Neuronal stem cell (in vitro differentiated cells): Measurements from ENCODE around the gene SPTLC1.

ENCODE experiments used
- DNase-seq: peaks from one replicate; pipeline ENCODE4 v3.0.0-alpha.2; 2013; ENCODE audit warnings: low spot score
- H2AFZ ChIP-seq: one replicate; pipeline ENCODE4 v1.6.1; 2013; ENCODE audit warnings: mild to moderate bottlenecking, low read length, inconsistent platforms
- H2AK5ac ChIP-seq: 2 replicates; pipeline ENCODE4 v1.6.1; 2013; ENCODE audit warnings: low read depth, mild to moderate bottlenecking, inconsistent platforms, low read length, moderate library complexity, mixed read lengths
- H2BK120ac ChIP-seq: 2 replicates; pipeline ENCODE4 v1.6.1; 2013; ENCODE audit warnings: low read depth, mild to moderate bottlenecking, inconsistent platforms, low read length, moderate library complexity, mixed read lengths
- H2BK12ac ChIP-seq: one replicate; pipeline ENCODE4 v1.6.1; 2013; ENCODE audit warnings: low read length, inconsistent platforms
- H2BK15ac ChIP-seq: 2 replicates; pipeline ENCODE4 v1.6.1; 2013; ENCODE audit warnings: mild to moderate bottlenecking, low read length, inconsistent platforms, mixed read lengths
- H2BK5ac ChIP-seq: one replicate; pipeline ENCODE4 v1.6.1; 2013; ENCODE audit warnings: inconsistent platforms, mild to moderate bottlenecking, low read length, moderate library complexity
- H3K14ac ChIP-seq: one replicate; pipeline ENCODE4 v1.6.1; 2013; ENCODE audit warnings: low read length, inconsistent platforms
- H3K18ac ChIP-seq: 2 replicates; pipeline ENCODE4 v1.6.1; 2013; ENCODE audit warnings: low read length, inconsistent platforms
- H3K23ac ChIP-seq: 2 replicates; pipeline ENCODE4 v1.6.1; 2013; ENCODE audit warnings: low read depth, mild to moderate bottlenecking, mixed read lengths, low read length, inconsistent platforms; ENCODE audit not compliant: poor library complexity
- H3K27ac ChIP-seq: replicated peaks from 3 replicates; pipeline ENCODE4 v1.5.1; 2013; ENCODE audit warnings: low read length, inconsistent platforms
- H3K27me3 ChIP-seq, 3 experiments: 2 replicates each; pipeline ENCODE4 v1.6.1; 2013; ENCODE audit warnings: low read length in 3 of 3, mild to moderate bottlenecking in 2 of 3, inconsistent platforms in 1 of 3, low read depth in 1 of 3, mixed read lengths in 1 of 3, moderate library complexity in 1 of 3; ENCODE audit not compliant: control insufficient read depth in 3 of 3, insufficient read depth in 3 of 3
- H3K36me3 ChIP-seq, 2 donors: replicated peaks in 1 of 2; 2 replicates each; pipeline ENCODE4 v1.6.1; 2013; ENCODE audit warnings: low read length in 2 of 2; ENCODE audit not compliant: control insufficient read depth in 2 of 2, insufficient read depth in 2 of 2
- H3K4ac ChIP-seq: 2 replicates; pipeline ENCODE4 v1.6.1; 2013; ENCODE audit warnings: inconsistent platforms, mild to moderate bottlenecking, low read length, moderate library complexity
- H3K4me1 ChIP-seq, 2 donors: 1 replicate in 1 of 2; 2 replicates in 1 of 2; pipeline ENCODE4 v1.6.1; 2013; ENCODE audit warnings: low read length in 2 of 2, low read depth in 1 of 2; ENCODE audit not compliant: control insufficient read depth in 2 of 2, insufficient read depth in 1 of 2
- H3K4me2 ChIP-seq: one replicate; pipeline ENCODE4 v1.6.1; 2013; ENCODE audit warnings: mild to moderate bottlenecking, low read length, inconsistent platforms; ENCODE audit not compliant: insufficient read depth, poor library complexity, severe bottlenecking
- H3K4me3 ChIP-seq, 2 donors: 2 replicates each; pipeline ENCODE4 v1.5.1; 2013; ENCODE audit warnings: low read length in 2 of 2, mild to moderate bottlenecking in 2 of 2, inconsistent platforms in 1 of 2, moderate library complexity in 1 of 2
- H3K79me1 ChIP-seq: one replicate; pipeline ENCODE4 v1.6.1; 2013; ENCODE audit warnings: low read depth, mild to moderate bottlenecking, inconsistent platforms, low read length, moderate library complexity
- H3K9ac ChIP-seq: one replicate; pipeline ENCODE4 v1.6.1; 2013; ENCODE audit warnings: mild to moderate bottlenecking, low read depth, low read length, inconsistent platforms; ENCODE audit not compliant: poor library complexity
- H3K9me3 ChIP-seq, 2 donors: replicated peaks in 1 of 2; 2 replicates each; pipeline versions ENCODE3 to v1.6.1; 2013; ENCODE audit warnings: low read length in 2 of 2, mild to moderate bottlenecking in 2 of 2, inconsistent platforms in 1 of 2, low read depth in 1 of 2, mixed read lengths in 1 of 2, moderate library complexity in 1 of 2; ENCODE audit not compliant: control insufficient read depth in 2 of 2, insufficient read depth in 1 of 2
- H4K8ac ChIP-seq: one replicate; pipeline ENCODE4 v1.6.1; 2013; ENCODE audit warnings: low read depth, mild to moderate bottlenecking, inconsistent platforms, low read length, moderate library complexity
- H4K91ac ChIP-seq: one replicate; pipeline ENCODE4 v1.6.1; 2013; ENCODE audit warnings: low read length, low read depth, mild to moderate bottlenecking, inconsistent platforms; ENCODE audit not compliant: poor library complexity
- WGBS, 2 donors: extraction: QIAGEN DNeasy Blood & Tissue Kit; methylation state at CpG; one replicate each; pipeline ENCODE4 v1.1.7; 2013; ENCODE audit warnings: missing lambda C conversion rate in 2 of 2, mixed read lengths in 1 of 2; ENCODE audit not compliant: insufficient read length in 2 of 2, insufficient replicate concordance in 1 of 2; ENCODE audit errors: extremely low coverage in 2 of 2; 5-methylcytosine and 5-hydroxymethylcytosine counted together

Gene SPTLC1

DNA sequence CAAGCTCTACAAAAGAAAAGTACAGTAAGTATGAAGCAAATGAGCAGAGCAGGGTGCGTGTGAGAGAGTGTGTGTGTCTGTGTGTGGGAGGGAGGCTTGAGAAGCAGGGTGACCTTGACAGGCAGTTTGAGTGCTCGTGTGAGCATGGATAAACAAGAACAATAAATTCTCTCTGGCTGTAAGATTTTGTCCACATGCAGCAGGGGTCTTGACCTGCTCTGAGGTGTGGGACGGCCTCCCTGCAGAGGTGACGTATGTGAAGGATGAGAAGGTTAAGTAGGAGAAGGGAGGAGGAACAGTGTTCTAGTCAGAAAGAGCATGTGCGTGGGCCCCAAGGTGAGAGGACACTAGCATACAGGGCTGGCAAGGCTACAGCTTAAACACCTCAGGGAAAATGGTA, 49.0 kb downstream of the SPTLC1 start:
- DNase-seq: no peak
- no peak overlapping the region for H3K27ac ChIP-seq
- WGBS, 2 donors: no CpG with 5 or more reads among the region's 5 CpGs

DNA sequence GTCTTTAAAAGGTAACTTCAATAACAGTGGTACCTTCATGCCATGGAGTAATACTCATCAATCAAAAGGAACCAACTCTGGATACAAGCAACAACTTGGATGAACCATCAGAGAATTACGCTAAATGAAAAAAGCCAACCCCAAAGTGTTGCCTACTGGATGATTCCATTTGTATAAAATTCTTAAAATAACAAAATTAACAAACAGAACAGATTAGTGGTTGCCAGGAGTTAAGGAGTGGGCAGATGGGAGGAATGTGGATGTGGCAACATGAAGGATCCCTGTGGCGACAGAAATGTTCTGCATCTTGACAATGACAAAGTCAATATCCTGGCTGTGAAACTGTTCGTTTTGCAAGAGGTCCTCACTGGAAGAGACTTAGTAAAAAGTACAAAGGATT, 50.5 kb downstream of the SPTLC1 start:
- no peak overlapping the region for H3K4ac ChIP-seq
- no peak overlapping the region for H2BK5ac ChIP-seq
- no peak overlapping the region for H4K91ac ChIP-seq
- no peak overlapping the region for H3K9ac ChIP-seq
- no peak overlapping the region for H3K18ac ChIP-seq
- no peak overlapping the region for H3K4me2 ChIP-seq
- H2BK120ac ChIP-seq: no peak overlapping the region
- H4K8ac ChIP-seq: no peak overlapping the region
- H3K14ac ChIP-seq: no peak overlapping the region
- peaks cover 15 to 76% of the 10 kb centered on the region in 2 donors for H3K36me3 ChIP-seq
- H3K27ac ChIP-seq: no peak overlapping the region
- WGBS, 2 donors: no CpG with 5 or more reads among the region's 3 CpGs
- H3K23ac ChIP-seq: no peak overlapping the region
- H3K4me3 ChIP-seq: no peak overlapping the region
- H3K79me1 ChIP-seq: peaks cover 3% of the 10 kb centered on the region
- peaks cover 2 to 7% of the 10 kb centered on the region in 2 donors for H3K4me1 ChIP-seq
- peaks cover under 1 to 36% of the 10 kb centered on the region in 2 donors for H3K9me3 ChIP-seq
- DNase-seq: no peak
- H2BK15ac ChIP-seq: no peak overlapping the region
- H2AK5ac ChIP-seq: no peak overlapping the region
- H2BK12ac ChIP-seq: no peak overlapping the region
- no peak overlapping the region for H2AFZ ChIP-seq
- H3K27me3 ChIP-seq: no peaks in the 10 kb centered on the region

More for the DNA sequence above, 49.0 kb downstream of the SPTLC1 start:
- H3K4me1 ChIP-seq: peaks cover 2 to 4% of the 10 kb centered on the region in 2 donors
- no peak overlapping the region for H3K14ac ChIP-seq
- H2BK5ac ChIP-seq: no peak overlapping the region
- no peak overlapping the region for H3K4me2 ChIP-seq
- H3K9ac ChIP-seq: no peak overlapping the region
- H3K27me3 ChIP-seq: no peaks in the 10 kb centered on the region
- H2BK15ac ChIP-seq: no peak overlapping the region
- no peak overlapping the region for H3K23ac ChIP-seq
- H2AFZ ChIP-seq: no peak overlapping the region
- no peak overlapping the region for H3K18ac ChIP-seq
- H4K8ac ChIP-seq: no peak overlapping the region
- peaks cover 0 to 31% of the 10 kb centered on the region in 2 donors for H3K9me3 ChIP-seq
- no peak overlapping the region for H3K4me3 ChIP-seq
- no peak overlapping the region for H4K91ac ChIP-seq
- H2AK5ac ChIP-seq: no peak overlapping the region
- H3K36me3 ChIP-seq: peaks cover 16 to 86% of the 10 kb centered on the region in 2 donors
- H2BK12ac ChIP-seq: no peak overlapping the region
- no peak overlapping the region for H3K4ac ChIP-seq
- no peak overlapping the region for H2BK120ac ChIP-seq
- H3K79me1 ChIP-seq: peaks cover 3% of the 10 kb centered on the region

DNA sequence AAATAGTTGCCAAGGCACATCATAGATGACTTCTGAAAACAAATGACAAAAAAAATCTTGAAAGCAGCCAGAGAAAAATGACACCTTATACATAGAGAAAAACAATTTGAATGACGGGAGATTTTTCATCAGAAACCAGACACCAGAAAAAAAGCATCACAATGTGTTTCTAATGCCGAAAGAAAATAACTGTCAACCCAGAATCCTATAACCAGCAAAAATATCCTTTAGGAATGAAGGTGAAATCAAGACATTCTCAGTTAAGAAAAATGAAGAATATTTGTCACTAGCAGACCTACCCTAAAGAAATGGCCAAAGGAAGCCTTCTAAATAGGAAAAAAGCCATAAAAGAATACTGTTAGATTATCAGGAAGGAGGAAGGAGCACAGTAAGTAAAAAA, 54.0 kb downstream of the SPTLC1 start:
- Histone ChIP-seq H2BK120ac (no peak overlapping the region), H4K91ac (no peak overlapping the region), H2AFZ (no peak overlapping the region), H3K4me2 (no peak overlapping the region), H4K8ac (no peak overlapping the region), H3K14ac (no peak overlapping the region), H3K9me3 (peaks cover 2 to 41% of the 10 kb centered on the region in 2 donors), H2AK5ac (no peak overlapping the region), H3K23ac (no peak overlapping the region), H3K79me1 (peaks cover 2% of the 10 kb centered on the region), H3K18ac (no peak overlapping the region), H3K4me3 (no peak overlapping the region), H2BK5ac (no peak overlapping the region), H3K27me3 (no peaks in the 10 kb centered on the region), H2BK12ac (no peak overlapping the region), H2BK15ac (no peak overlapping the region), H3K4ac (no peak overlapping the region), H3K4me1 (peaks cover 2 to 17% of the 10 kb centered on the region in 2 donors), H3K36me3 (peaks cover 4 to 74% of the 10 kb centered on the region in 2 donors), H3K9ac (no peak overlapping the region), H3K27ac (no peak overlapping the region)
- no CpG with 5 or more reads among the region's 2 CpGs for WGBS, 2 donors
- DNase-seq: no peak

DNA sequence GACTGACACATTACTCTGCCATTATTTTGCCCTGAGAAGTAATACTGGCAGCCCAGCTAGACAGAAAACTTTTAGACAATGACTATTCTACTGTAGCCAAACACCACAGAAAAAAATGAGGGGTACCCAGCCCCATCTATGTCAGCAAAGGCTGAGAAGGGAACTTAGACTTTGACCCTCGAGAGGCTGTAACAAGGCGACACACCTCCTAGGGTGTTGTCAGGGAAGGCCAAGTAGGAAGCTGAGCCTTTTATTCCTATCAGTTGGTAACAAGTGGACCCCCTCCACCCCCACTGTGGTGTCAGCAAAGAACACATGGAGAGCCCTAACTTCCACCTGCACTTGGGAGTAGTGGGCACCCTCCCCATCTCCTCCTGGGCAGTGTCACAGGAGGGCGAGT, 55.6 kb downstream of the SPTLC1 start:
- Histone ChIP-seq H4K91ac (no peak overlapping the region), H2AK5ac (no peak overlapping the region), H4K8ac (no peak overlapping the region), H3K14ac (no peak overlapping the region), H2BK5ac (no peak overlapping the region), H3K4me2 (no peak overlapping the region), H2BK12ac (no peak overlapping the region), H3K18ac (peak overlapping the region; percentile 24), H3K27me3 (no peaks in the 10 kb centered on the region), H3K23ac (no peak overlapping the region), H3K79me1 (no peaks in the 10 kb centered on the region), H2BK15ac (peak overlapping the region; percentile 21), H2AFZ (no peak overlapping the region), H3K4me3 (no peak overlapping the region), H2BK120ac (no peak overlapping the region), H3K4me1 (peaks cover 9 to 25% of the 10 kb centered on the region in 2 donors), H3K36me3 (peaks cover 0 to 65% of the 10 kb centered on the region in 2 donors), H3K4ac (no peak overlapping the region), H3K9me3 (peaks cover 2 to 41% of the 10 kb centered on the region in 2 donors), H3K9ac (no peak overlapping the region), H3K27ac (peak overlapping the region; percentile 17)
- no peak for DNase-seq
- WGBS, 2 donors: no CpG with 5 or more reads among the region's 3 CpGs
